ENCODE measurements around the gene RRP9. TPM values are rescaled to one million over a fixed set of nuclear protein-coding genes. Genes with fewer than 3 reads are reported as not detected.

The RRP9 gene
- total RNA-seq, 1 experiment from 2014 or later = 32.3 TPM

GRCh38 chr3:51974277-51974962 is 32.7 kb upstream of the RRP9 start:
- no peaks in the 10 kb centered on the region for H3K27me3 ChIP-seq (replicated peaks; ENCODE audit: insufficient read depth, low read depth, low read length, poor library complexity)
- intact Hi-C loops (cut with micrococcal nuclease; ENCODE audit: unreplicated experiment) = loop anchor here (2.0 kb wide), 1 partner anchor 32 kb away; the partner anchor contains the start of gene PARP3
- no peak for TF ChIP-seq EZH2 (IDR thresholded peaks at IDR 0.05; ENCODE audit: borderline replicate concordance, low read depth, low read length, poor library complexity, severe bottlenecking)
- no peak for TF ChIP-seq CTCF (conservative IDR thresholded peaks at IDR 0.05; ENCODE audit: low read depth, low read length)
- DNase-seq (ENCODE audit: low spot score) = no peak
- CTCF ChIA-PET = interaction anchor here (1.0 kb wide), 2 partner anchors 19 to 83 kb away, joined by 3 to 6 read pairs; partner anchors contain the start of gene GPR62
- peaks cover 8% of the 10 kb centered on the region for H3K4me1 ChIP-seq (ENCODE audit: insufficient read depth, low read length, poor library complexity, severe bottlenecking)
- no peak overlapping the region for H3K27ac ChIP-seq (ENCODE audit: low read depth, low read length, poor library complexity, severe bottlenecking)
- H3K4me3 ChIP-seq (ENCODE audit: low read depth, low read length, poor library complexity, severe bottlenecking) = peak overlapping the region; percentile 63
- BruUV-seq (replicated peaks) = no TSS peak
- POLR2A ChIA-PET (ENCODE audit: low non-redundant PET) = no interaction called here
- H3K9me3 ChIP-seq (ENCODE audit: low read depth, low read length, poor library complexity, severe bottlenecking) = no peaks in the 10 kb centered on the region
- no peaks in the 10 kb centered on the region for H3K36me3 ChIP-seq (ENCODE audit: insufficient read depth, low read length, poor library complexity, severe bottlenecking)

GRCh38 chr3:51971350-51971749 is 29.6 kb upstream of the RRP9 start:
- no peaks in the 10 kb centered on the region for H3K9me3 ChIP-seq (ENCODE audit: low read depth, low read length, poor library complexity, severe bottlenecking)
- no peaks in the 10 kb centered on the region for H3K27me3 ChIP-seq (replicated peaks; ENCODE audit: insufficient read depth, low read depth, low read length, poor library complexity)
- ChIA-PET POLR2A (ENCODE audit: low non-redundant PET) (no interaction called here), CTCF (interaction anchor here (0.6 kb wide), 1 partner anchor 14 kb away, joined by 4 read pairs; no protein-coding TSS in a partner anchor)
- no peak for DNase-seq (ENCODE audit: low spot score)
- intact Hi-C loops (cut with micrococcal nuclease; ENCODE audit: unreplicated experiment) = no loop called here
- no peaks in the 10 kb centered on the region for H3K36me3 ChIP-seq (ENCODE audit: insufficient read depth, low read length, poor library complexity, severe bottlenecking)
- BruUV-seq (replicated peaks) = no TSS peak
- TF ChIP-seq CTCF (conservative IDR thresholded peaks at IDR 0.05; ENCODE audit: low read depth, low read length) (no peak), EZH2 (IDR thresholded peaks at IDR 0.05; ENCODE audit: borderline replicate concordance, low read depth, low read length, poor library complexity, severe bottlenecking) (no peak)
- H3K27ac ChIP-seq (ENCODE audit: low read depth, low read length, poor library complexity, severe bottlenecking) = no peak overlapping the region
- H3K4me3 ChIP-seq (ENCODE audit: low read depth, low read length, poor library complexity, severe bottlenecking) = no peak overlapping the region
- peaks cover 8% of the 10 kb centered on the region for H3K4me1 ChIP-seq (ENCODE audit: insufficient read depth, low read length, poor library complexity, severe bottlenecking)

GRCh38 chr3:51970606-51971300 is 29.0 kb upstream of the RRP9 start:
- no peak overlapping the region for H3K27ac ChIP-seq (ENCODE audit: low read depth, low read length, poor library complexity, severe bottlenecking)
- no peak for DNase-seq (ENCODE audit: low spot score)
- intact Hi-C loops (cut with micrococcal nuclease; ENCODE audit: unreplicated experiment) = no loop called here
- no peaks in the 10 kb centered on the region for H3K27me3 ChIP-seq (replicated peaks; ENCODE audit: insufficient read depth, low read depth, low read length, poor library complexity)
- ChIA-PET CTCF (no interaction called here), POLR2A (ENCODE audit: low non-redundant PET) (no interaction called here)
- H3K4me3 ChIP-seq (ENCODE audit: low read depth, low read length, poor library complexity, severe bottlenecking) = no peak overlapping the region
- peaks cover 8% of the 10 kb centered on the region for H3K4me1 ChIP-seq (ENCODE audit: insufficient read depth, low read length, poor library complexity, severe bottlenecking)
- H3K36me3 ChIP-seq (ENCODE audit: insufficient read depth, low read length, poor library complexity, severe bottlenecking) = no peaks in the 10 kb centered on the region
- no peak for TF ChIP-seq CTCF (conservative IDR thresholded peaks at IDR 0.05; ENCODE audit: low read depth, low read length)
- no peak for TF ChIP-seq EZH2 (IDR thresholded peaks at IDR 0.05; ENCODE audit: borderline replicate concordance, low read depth, low read length, poor library complexity, severe bottlenecking)
- BruUV-seq (replicated peaks) = no TSS peak
- no peaks in the 10 kb centered on the region for H3K9me3 ChIP-seq (ENCODE audit: low read depth, low read length, poor library complexity, severe bottlenecking)
